ENCODE measurements around the gene VEGFB.
A peak's percentile ranks its signal among the peaks of the same experiment; 100 is the strongest.

The VEGFB gene, protein sequence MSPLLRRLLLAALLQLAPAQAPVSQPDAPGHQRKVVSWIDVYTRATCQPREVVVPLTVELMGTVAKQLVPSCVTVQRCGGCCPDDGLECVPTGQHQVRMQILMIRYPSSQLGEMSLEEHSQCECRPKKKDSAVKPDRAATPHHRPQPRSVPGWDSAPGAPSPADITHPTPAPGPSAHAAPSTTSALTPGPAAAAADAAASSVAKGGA

DNA sequence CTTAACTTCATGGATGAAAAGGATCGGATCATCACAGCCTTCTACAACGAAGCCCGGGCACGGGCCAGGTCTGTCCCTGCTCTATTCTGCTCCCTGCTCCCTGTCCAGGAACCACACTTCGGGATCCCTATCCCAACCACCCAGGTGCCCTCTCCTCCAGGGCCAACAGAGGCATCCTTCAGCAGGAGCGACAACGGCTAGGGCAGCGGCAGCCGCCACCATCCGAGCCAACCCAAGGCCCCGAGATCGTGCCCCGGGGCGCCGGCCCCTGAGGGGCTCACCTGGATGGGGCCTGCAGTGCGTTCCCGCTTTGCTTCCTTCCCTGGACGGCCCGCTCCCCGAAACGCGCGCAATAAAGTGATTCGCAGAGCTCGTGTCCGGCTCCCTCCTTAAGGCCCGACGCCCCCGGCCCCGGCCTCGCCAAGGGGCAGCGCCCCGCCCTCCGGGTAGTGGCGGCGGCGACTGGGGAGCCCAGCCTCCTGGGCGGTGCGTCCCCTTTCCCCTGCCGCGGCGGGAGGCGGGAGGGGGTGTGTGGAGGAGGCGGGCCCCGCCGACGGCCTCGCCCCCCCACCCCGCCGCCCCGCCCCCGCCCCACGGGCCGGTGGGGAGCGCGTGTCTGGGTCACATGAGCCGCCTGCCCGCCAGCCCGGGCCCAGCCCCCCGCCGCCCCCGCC is at the start of gene VEGFB:
Gene VEGFB (plus strand): TSS at position 672 of the 674 bp plus-strand sequence. CDS start 250 bp downstream, outside the sequence.
- TF ChIP-seq, protein P1, sequence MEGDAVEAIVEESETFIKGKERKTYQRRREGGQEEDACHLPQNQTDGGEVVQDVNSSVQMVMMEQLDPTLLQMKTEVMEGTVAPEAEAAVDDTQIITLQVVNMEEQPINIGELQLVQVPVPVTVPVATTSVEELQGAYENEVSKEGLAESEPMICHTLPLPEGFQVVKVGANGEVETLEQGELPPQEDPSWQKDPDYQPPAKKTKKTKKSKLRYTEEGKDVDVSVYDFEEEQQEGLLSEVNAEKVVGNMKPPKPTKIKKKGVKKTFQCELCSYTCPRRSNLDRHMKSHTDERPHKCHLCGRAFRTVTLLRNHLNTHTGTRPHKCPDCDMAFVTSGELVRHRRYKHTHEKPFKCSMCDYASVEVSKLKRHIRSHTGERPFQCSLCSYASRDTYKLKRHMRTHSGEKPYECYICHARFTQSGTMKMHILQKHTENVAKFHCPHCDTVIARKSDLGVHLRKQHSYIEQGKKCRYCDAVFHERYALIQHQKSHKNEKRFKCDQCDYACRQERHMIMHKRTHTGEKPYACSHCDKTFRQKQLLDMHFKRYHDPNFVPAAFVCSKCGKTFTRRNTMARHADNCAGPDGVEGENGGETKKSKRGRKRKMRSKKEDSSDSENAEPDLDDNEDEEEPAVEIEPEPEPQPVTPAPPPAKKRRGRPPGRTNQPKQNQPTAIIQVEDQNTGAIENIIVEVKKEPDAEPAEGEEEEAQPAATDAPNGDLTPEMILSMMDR (IDR thresholded peaks at IDR 0.05; ENCODE audit: borderline replicate concordance, insufficient read depth, low read depth, low read length): no peak
- peak within 1 kb of the TSS; percentile 65 for H3K4me3 ChIP-seq (ENCODE audit: low read depth, low read length)

DNA sequence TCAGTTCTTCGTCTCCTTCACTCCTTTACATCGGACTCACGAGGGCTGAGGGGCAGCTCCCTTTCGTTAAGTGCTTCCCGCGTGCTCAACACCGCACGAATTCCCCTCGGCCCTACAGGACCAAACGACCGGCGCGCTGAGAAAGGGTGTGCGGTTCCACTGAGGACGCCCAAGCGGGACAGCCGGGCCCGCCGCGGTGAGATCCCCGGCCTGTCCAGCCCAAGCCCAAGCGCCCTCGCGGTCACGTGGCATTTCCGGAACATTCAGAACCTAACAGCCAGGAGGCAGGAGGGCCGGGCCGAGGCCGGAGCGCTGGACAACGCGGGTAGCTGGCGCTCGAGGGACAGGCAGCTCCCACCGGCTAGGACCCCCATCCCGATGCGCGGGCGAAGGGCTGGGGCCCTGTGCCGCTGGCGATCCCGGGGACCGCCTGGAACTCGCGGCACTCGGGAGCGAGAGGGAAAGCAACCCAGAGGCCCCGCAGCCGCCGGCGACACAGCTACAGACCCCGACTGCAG is 49.1 kb upstream of the VEGFB start:
- TF ChIP-seq, protein P1 (IDR thresholded peaks at IDR 0.05; ENCODE audit: borderline replicate concordance, insufficient read depth, low read depth, low read length): no peak
- peak overlapping the region; percentile 81 for H3K4me3 ChIP-seq (ENCODE audit: low read depth, low read length)

DNA sequence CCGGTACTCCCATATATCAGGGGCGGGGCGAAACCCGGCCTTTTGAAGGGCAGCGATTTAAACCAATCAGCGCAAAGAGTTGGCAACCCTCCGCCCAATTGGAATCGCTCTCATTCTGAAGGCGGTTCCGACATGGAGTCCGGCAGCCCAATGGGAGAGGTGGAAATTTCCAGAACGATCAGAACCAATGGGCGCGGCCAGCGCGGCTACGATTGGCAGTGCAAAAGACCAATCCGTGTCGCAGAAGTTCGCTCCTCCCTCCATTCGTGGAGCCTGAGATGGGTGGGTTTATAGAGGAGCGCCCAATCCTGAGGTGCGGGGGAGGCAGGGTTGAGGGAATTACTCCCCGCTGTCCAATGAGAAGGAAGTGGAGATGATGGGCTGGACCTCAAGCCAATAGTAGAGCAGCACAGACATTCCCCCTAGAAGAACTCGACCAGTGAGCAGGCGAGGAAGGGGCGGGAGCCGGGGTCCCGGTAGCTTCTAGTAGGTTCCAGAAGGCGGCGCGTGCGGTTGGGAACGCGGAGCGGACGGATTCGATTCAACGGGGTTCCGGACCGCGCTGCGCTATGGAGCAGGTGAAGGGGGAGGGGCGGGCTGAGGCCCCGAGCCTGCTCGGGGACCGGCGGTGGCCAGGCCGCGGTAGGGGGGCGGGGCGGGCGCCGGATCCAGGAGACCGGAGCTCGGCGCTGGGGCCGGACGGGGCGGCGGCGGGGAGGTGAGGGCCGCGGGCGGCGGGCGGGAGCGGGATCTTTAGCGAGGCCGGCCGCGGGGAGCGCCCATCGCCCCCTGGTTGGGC is 48.5 kb upstream of the VEGFB start, which contains the start of gene STIP1:
Gene STIP1 (plus strand): TSS at position 479 of the 799 bp plus-strand sequence. CDS start 91 bp downstream, at position 570.
- H3K4me3 ChIP-seq (ENCODE audit: low read depth, low read length): peak within 1 kb of the TSS; percentile 81
- TF ChIP-seq, protein P1 (IDR thresholded peaks at IDR 0.05; ENCODE audit: borderline replicate concordance, insufficient read depth, low read depth, low read length): peak; percentile 53

- TF ChIP-seq, protein P1 (IDR thresholded peaks at IDR 0.05; ENCODE audit: borderline replicate concordance, insufficient read depth, low read depth, low read length): no peak
- H3K4me3 ChIP-seq (ENCODE audit: low read depth, low read length): no peak overlapping the region
Observed at GRCh38 chr11:64186492-64187165, 47.8 kb upstream of the VEGFB start.

DNA sequence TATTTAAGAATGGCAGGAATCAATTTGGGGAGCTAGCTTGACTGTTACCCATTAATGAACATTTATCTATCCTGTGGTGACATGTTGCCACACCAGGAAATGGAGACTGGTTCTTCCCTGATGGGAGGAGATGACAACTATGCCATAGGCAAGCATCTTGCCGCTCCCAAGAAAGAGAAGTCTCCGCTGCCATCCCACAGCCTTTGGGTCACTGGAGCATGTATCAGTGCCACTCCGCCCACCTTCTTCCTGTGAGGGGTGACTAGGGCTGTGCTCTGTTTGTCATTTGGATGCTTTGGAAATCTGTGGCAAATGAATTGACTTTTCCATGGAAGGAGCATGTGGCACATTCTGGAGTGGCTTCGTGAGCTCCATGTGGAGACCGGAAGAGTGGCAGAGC is 42.0 kb upstream of the VEGFB start:
- no peak overlapping the region for H3K4me3 ChIP-seq (ENCODE audit: low read depth, low read length)
- TF ChIP-seq, protein P1 (IDR thresholded peaks at IDR 0.05; ENCODE audit: borderline replicate concordance, insufficient read depth, low read depth, low read length): no peak

GRCh38 chr11:64196626-64197025 is 37.8 kb upstream of the VEGFB start:
- no peak overlapping the region for H3K4me3 ChIP-seq (ENCODE audit: low read depth, low read length)
- TF ChIP-seq, protein P1 (IDR thresholded peaks at IDR 0.05; ENCODE audit: borderline replicate concordance, insufficient read depth, low read depth, low read length): no peak
